Sigmoid colon (tissue), 4 donors: ENCODE measurements around the gene IRX4.

Experiments
- POLR2A ChIP-seq, 2 donors: fragments of 450-650 bp; IDR thresholded peaks; one replicate each; pipeline ENCODE4 v1.6.1; 2016; ENCODE audit warnings: antibody characterized with exemption in 2 of 2, mild to moderate bottlenecking in 2 of 2, moderate library complexity in 2 of 2
- POLR2AphosphoS5 ChIP-seq, 4 donors: sonication (generic); formaldehyde crosslinking; IDR thresholded peaks; one replicate each; pipeline ENCODE4 v1.6.1; 2017; ENCODE audit warnings: antibody characterized with exemption in 4 of 4
- TF ChIP-seq, protein P1 (sequence below), 4 experiments: fragments of 450-650 bp in 3 of 4; fragments of 200-600 bp in 1 of 4; IDR thresholded peaks; one replicate each; pipeline ENCODE4 v1.5.1; 2016 to 2019; ENCODE audit warnings: antibody characterized with exemption in 4 of 4, mild to moderate bottlenecking in 3 of 4, moderate library complexity in 2 of 4

GRCh38 chr5:1852324-1852947 is 30.3 kb downstream of the IRX4 start:
- TF ChIP-seq, protein P1, sequence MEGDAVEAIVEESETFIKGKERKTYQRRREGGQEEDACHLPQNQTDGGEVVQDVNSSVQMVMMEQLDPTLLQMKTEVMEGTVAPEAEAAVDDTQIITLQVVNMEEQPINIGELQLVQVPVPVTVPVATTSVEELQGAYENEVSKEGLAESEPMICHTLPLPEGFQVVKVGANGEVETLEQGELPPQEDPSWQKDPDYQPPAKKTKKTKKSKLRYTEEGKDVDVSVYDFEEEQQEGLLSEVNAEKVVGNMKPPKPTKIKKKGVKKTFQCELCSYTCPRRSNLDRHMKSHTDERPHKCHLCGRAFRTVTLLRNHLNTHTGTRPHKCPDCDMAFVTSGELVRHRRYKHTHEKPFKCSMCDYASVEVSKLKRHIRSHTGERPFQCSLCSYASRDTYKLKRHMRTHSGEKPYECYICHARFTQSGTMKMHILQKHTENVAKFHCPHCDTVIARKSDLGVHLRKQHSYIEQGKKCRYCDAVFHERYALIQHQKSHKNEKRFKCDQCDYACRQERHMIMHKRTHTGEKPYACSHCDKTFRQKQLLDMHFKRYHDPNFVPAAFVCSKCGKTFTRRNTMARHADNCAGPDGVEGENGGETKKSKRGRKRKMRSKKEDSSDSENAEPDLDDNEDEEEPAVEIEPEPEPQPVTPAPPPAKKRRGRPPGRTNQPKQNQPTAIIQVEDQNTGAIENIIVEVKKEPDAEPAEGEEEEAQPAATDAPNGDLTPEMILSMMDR (IDR thresholded peaks at IDR 0.05): no peak
- TF ChIP-seq POLR2A (IDR thresholded peaks at IDR 0.05) (no peak), POLR2AphosphoS5 (IDR thresholded peaks at IDR 0.05) (no peak)
